ENCODE results near the gene PITX1.

The PITX1 gene

GRCh38 chr5:135061001-135061400 lies 27.0 kb upstream of the PITX1 start:
- DNase-seq = no peak

GRCh38 chr5:135060021-135060420 lies 26.0 kb upstream of the PITX1 start:
- no peak for DNase-seq

- DNase-seq = no peak
These were observed 25.2 kb upstream of the PITX1 start for GRCh38 chr5:135059000-135059923.

- DNase-seq = no peak
These were observed 24.3 kb upstream of the PITX1 start for GRCh38 chr5:135058331-135058732.

GRCh38 chr5:135057233-135057632 lies 23.2 kb upstream of the PITX1 start:
- DNase-seq = no peak

GRCh38 chr5:135056316-135057030 lies 22.4 kb upstream of the PITX1 start:
- DNase-seq = no peak

GRCh38 chr5:135055396-135055795 lies 21.4 kb upstream of the PITX1 start:
- no peak for DNase-seq

- no peak for DNase-seq
These were observed 20.5 kb upstream of the PITX1 start for GRCh38 chr5:135054546-135054945.

- no peak for DNase-seq
These were observed 20.0 kb upstream of the PITX1 start for GRCh38 chr5:135053989-135054388.

GRCh38 chr5:135053278-135053677 lies 19.2 kb upstream of the PITX1 start:
- no peak for DNase-seq

GRCh38 chr5:135052511-135053145 lies 18.6 kb upstream of the PITX1 start:
- no peak for DNase-seq

- DNase-seq = no peak
These were observed 17.8 kb upstream of the PITX1 start for GRCh38 chr5:135051872-135052271.

GRCh38 chr5:135051399-135051798 lies 17.4 kb upstream of the PITX1 start:
- DNase-seq = no peak

- no peak for DNase-seq
These were observed 16.3 kb upstream of the PITX1 start for GRCh38 chr5:135050244-135050767.

GRCh38 chr5:135048930-135049329 lies 14.9 kb upstream of the PITX1 start:
- DNase-seq = no peak

GRCh38 chr5:135048286-135048685 lies 14.3 kb upstream of the PITX1 start:
- DNase-seq = no peak

GRCh38 chr5:135047347-135047695 lies 13.3 kb upstream of the PITX1 start:
- DNase-seq = no peak

- no peak for DNase-seq
These were observed 12.8 kb upstream of the PITX1 start for GRCh38 chr5:135046661-135047346.

GRCh38 chr5:135045488-135045887 lies 11.5 kb upstream of the PITX1 start:
- no peak for DNase-seq

- no peak for DNase-seq
These were observed 8.6 kb upstream of the PITX1 start for GRCh38 chr5:135042595-135042994.

- DNase-seq = no peak
These were observed 7.7 kb upstream of the PITX1 start for GRCh38 chr5:135041726-135042125.

- no peak for DNase-seq
These were observed 7.1 kb upstream of the PITX1 start for GRCh38 chr5:135041145-135041587.
